ENCODE data around the gene CYP27C1. TPM values are rescaled to one million over a fixed set of nuclear protein-coding genes. Genes with fewer than 3 reads are reported as not detected.

The CYP27C1 gene
- total and polyA plus RNA-seq, 7 donors: 0.01 to 0.21 (median 0.11) TPM; not detected in 1

DNA sequence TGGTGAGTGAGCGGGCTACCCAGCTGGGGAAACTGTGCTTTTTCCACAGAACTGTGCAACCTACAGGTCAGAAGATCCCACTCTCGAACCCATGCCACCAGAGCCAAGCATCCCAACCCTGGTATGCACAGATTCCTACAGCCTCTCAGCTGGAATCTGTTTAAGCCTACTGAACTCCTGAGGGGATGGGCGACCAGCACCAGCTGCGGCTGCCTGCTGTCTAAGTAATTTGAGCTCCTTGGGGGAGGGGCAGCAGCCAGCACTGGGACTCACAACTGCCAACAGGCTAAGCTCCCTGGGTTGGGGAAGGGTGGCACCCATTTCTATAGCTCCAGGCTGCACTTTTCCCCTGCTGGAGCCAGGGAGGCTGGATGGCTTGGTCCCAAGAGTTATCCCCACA, 11.8 kb downstream of the CYP27C1 start:
- Histone ChIP-seq H3K27me3 (ENCODE audit: insufficient read depth in 3 of 3, low read length in 2 of 3) (no peaks in the 10 kb centered on the region), H3K4me3 (no peak overlapping the region), H3K9me3 (peaks cover 2% of the 10 kb centered on the region), H3K4me1 (no peaks in the 10 kb centered on the region), H3K36me3 (ENCODE audit: insufficient read depth in 1 of 2, low read depth in 1 of 2) (no peaks in the 10 kb centered on the region), H3K27ac (no peak overlapping the region)
- peak in 2 of 4 donors; percentile 36 to 43 for ATAC-seq
- 32 to 47% (median 36%) methylated on average over 4 of the region's 4 CpGs for WGBS, 3 donors
- no peak for DNase-seq
- TF ChIP-seq, protein P1, sequence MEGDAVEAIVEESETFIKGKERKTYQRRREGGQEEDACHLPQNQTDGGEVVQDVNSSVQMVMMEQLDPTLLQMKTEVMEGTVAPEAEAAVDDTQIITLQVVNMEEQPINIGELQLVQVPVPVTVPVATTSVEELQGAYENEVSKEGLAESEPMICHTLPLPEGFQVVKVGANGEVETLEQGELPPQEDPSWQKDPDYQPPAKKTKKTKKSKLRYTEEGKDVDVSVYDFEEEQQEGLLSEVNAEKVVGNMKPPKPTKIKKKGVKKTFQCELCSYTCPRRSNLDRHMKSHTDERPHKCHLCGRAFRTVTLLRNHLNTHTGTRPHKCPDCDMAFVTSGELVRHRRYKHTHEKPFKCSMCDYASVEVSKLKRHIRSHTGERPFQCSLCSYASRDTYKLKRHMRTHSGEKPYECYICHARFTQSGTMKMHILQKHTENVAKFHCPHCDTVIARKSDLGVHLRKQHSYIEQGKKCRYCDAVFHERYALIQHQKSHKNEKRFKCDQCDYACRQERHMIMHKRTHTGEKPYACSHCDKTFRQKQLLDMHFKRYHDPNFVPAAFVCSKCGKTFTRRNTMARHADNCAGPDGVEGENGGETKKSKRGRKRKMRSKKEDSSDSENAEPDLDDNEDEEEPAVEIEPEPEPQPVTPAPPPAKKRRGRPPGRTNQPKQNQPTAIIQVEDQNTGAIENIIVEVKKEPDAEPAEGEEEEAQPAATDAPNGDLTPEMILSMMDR (IDR thresholded peaks at IDR 0.05): no peak
- intact Hi-C loops (cut with DNase I): no loop called here

DNA sequence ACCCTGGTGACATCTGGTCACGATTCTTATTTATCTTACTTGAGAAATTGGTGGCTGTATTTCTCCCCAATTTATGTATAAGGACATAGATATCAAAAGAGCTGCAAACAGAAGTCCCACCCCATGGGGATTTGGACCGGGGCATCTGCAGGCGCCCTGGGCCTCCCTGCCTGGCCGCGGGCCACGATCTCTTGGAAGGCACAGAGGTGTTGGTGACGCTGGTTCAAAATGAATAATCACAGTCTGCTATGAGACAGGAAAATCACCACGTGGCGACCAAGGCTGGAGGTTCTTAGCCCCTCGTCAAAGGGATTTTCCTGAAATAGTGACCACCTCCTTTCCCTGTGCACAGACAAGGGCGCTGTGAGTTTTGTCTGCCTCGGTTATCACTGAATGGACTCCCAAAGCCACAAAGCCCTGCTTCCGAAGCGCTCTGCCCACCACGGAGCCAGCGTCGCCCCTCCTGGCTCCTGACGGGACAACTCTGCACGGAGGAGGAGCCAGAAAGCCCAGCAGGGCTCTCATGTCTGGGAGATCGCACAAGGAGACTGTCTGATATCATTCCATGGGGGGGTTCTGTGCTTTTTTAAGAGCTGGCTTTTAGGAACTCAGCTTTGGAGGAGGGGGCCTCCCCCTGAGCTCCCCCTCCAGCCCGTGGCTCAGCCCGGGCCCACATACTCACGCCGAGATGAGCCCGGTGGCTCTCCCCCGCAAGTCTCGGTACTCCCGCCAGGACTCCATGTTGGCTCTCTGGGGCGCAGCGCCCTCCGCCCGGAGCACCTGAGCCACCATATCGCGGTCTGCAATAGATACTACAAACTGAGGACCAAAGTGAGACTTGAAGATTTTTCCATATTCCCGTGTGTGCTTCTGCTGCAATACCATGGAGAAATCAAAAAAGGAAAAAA, 14.6 kb downstream of the CYP27C1 start:
- Histone ChIP-seq H3K27me3 (ENCODE audit: insufficient read depth in 3 of 3, low read length in 2 of 3) (no peaks in the 10 kb centered on the region), H3K4me1 (no peaks in the 10 kb centered on the region), H3K4me3 (peak overlapping the region; percentile 9), H3K9me3 (no peaks in the 10 kb centered on the region), H3K36me3 (ENCODE audit: insufficient read depth in 1 of 2, low read depth in 1 of 2) (no peaks in the 10 kb centered on the region), H3K27ac (no peak overlapping the region)
- DNase-seq (no peak), ATAC-seq (no peak)
- WGBS, 3 donors: 82 to 84% (median 84%) methylated on average over 35 of the region's 35 CpGs
- intact Hi-C loops (cut with DNase I): no loop called here
- TF ChIP-seq, protein P1 (IDR thresholded peaks at IDR 0.05): no peak

DNA sequence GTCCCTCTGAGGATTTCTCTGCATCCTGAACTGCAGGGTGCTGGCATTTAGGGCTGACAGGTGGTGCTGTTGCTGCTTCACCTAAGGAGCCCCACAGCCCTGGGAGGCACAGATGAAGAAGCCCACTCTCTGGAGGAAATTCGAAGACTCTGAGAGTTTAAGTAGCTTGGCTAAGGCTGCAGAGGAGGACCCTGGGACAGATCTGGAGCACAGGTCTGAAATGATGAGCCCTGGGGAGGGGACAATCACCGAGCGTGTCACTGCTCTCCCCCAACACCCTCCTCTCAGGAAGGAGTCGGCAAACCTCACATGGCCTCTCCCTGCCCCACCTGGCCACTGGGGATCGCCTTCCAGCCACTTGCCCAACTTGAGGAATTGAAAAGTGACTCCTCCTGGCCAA, 18.6 kb downstream of the CYP27C1 start:
- H3K4me3 ChIP-seq: no peak overlapping the region
- H3K9me3 ChIP-seq: no peaks in the 10 kb centered on the region
- intact Hi-C loops (cut with DNase I): no loop called here
- TF ChIP-seq, protein P1 (IDR thresholded peaks at IDR 0.05): no peak
- H3K27ac ChIP-seq: no peak overlapping the region
- H3K4me1 ChIP-seq: no peaks in the 10 kb centered on the region
- DNase-seq: no peak
- no peak for ATAC-seq
- 54 to 62% (median 58%) methylated on average over 5 of the region's 5 CpGs for WGBS, 3 donors
- H3K27me3 ChIP-seq (ENCODE audit: insufficient read depth in 3 of 3, low read length in 2 of 3): no peaks in the 10 kb centered on the region
- H3K36me3 ChIP-seq (ENCODE audit: insufficient read depth in 1 of 2, low read depth in 1 of 2): no peaks in the 10 kb centered on the region

DNA sequence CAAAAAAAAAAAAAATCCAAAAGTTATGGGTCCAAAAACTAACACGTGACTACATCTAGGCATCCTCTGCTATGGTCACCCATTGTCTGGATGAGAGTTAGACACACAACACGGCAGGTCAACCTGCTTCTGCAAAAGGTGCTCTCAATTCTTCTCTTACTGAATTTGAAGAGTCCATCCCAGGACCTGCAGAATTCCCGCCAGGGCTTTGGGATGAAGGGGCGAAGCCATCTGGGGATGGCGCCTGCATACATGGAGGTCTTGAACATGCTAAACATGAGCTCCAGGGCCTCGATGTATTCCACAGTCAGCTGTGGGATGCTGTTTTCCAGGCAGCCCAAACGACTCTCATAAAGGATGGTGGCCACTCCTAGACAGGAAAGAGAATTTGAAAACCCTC, 19.1 kb downstream of the CYP27C1 start:
- DNase-seq (no peak), ATAC-seq (no peak)
- Histone ChIP-seq H3K4me1 (no peaks in the 10 kb centered on the region), H3K27ac (no peak overlapping the region), H3K36me3 (ENCODE audit: insufficient read depth in 1 of 2, low read depth in 1 of 2) (no peaks in the 10 kb centered on the region), H3K27me3 (ENCODE audit: insufficient read depth in 3 of 3, low read length in 2 of 3) (no peaks in the 10 kb centered on the region), H3K4me3 (no peak overlapping the region), H3K9me3 (no peaks in the 10 kb centered on the region)
- 89 to 90% (median 89%) methylated on average over 7 of the region's 7 CpGs for WGBS, 3 donors
- TF ChIP-seq, protein P1 (IDR thresholded peaks at IDR 0.05): no peak
- intact Hi-C loops (cut with DNase I): loop anchor here in 1 of 2 donors (1.0 kb wide), 1 partner anchor 16 kb away; no protein-coding TSS in a partner anchor

All from psoas muscle (tissue), 8 donors.